GM12878 (cell line): Measurements from ENCODE around the gene SFXN5. TPM values are rescaled to one million over a fixed set of nuclear protein-coding genes. Genes with fewer than 3 reads are reported as not detected.

ENCODE experiments used
- ATAC-seq: fragments of 200-7000 bp; cut with Tn5 transposase; 3 replicates; pipeline ENCODE4 v1.9.1; 2020; ENCODE audit warnings: mild to moderate bottlenecking, moderate library complexity
- BruUV-seq: library from RNA; stranded (reverse); fragments of 400-500 nt; replicated peaks from 2 replicates; lab custom pipeline; 2021; lab: Mats Ljungman, UMichigan
- CTCF ChIA-PET: fragments of 300-600 bp; sonication (Branson Sonifier 250); formaldehyde crosslinking; extraction: SDS; loops from one replicate; lab custom pipeline; 2021; ENCODE audit warnings: inconsistent platforms; lab: Yijun Ruan, JAX
- POLR2A ChIA-PET: fragments of 350-600 bp; formaldehyde crosslinking; extraction: SDS; loops from one replicate; lab custom pipeline; 2021; ENCODE audit warnings: inconsistent platforms; lab: Charles Lee
- RAD21 ChIA-PET: fragments of 300-600 bp; sonication (Branson Sonifier 250); formaldehyde crosslinking; loops from one replicate; lab custom pipeline; 2023; ENCODE audit warnings: antibody characterized with exemption; ENCODE audit not compliant: unreplicated experiment; lab: Charles Lee
- SMC1A ChIA-PET: fragments of 300-600 bp; sonication (Branson Sonifier 250); formaldehyde crosslinking; loops from one replicate; lab custom pipeline; 2023; ENCODE audit not compliant: unreplicated experiment, uncharacterized antibody; lab: Charles Lee
- DNase-seq: peaks from one replicate; pipeline ENCODE4 v3.0.0-alpha.2; 2011; ENCODE audit warnings: low read depth, low spot score
- FAIRE-seq: peaks from 3 replicates; lab custom pipeline; 2011; peaks lifted over from hg19 to GRCh38; lab: Jason Lieb, UNC
- H2AFZ ChIP-seq: 2 replicates; pipeline ENCODE4 v1.6.0; 2011; ENCODE audit warnings: low read depth, low read length, control low read depth; ENCODE audit not compliant: control insufficient read depth
- H3K27ac ChIP-seq: 2 replicates; pipeline ENCODE4 v1.5.1; 2011; ENCODE audit warnings: control low read depth; ENCODE audit not compliant: control insufficient read depth, insufficient read depth
- H3K27me3 ChIP-seq, 2 experiments: replicated peaks in 1 of 2; 2 replicates each; pipeline versions ENCODE4 v1.6.0 to v1.6.1; 2011; ENCODE audit warnings: low read length in 1 of 2; ENCODE audit not compliant: control insufficient read depth in 2 of 2, insufficient read depth in 2 of 2
- H3K36me3 ChIP-seq, 2 experiments: 2 replicates each; pipeline ENCODE4 v1.5.1; 2011; ENCODE audit warnings: low read length in 1 of 2; ENCODE audit not compliant: control insufficient read depth in 2 of 2, insufficient read depth in 2 of 2
- H3K4me1 ChIP-seq: 2 replicates; pipeline ENCODE4 v1.6.1; 2011; ENCODE audit warnings: mild to moderate bottlenecking, low read length, moderate library complexity, mixed read lengths; ENCODE audit not compliant: control insufficient read depth, insufficient read depth
- H3K4me2 ChIP-seq: 2 replicates; pipeline ENCODE4 v1.6.0; 2011; ENCODE audit warnings: control low read depth; ENCODE audit not compliant: control insufficient read depth, insufficient read depth
- H3K4me3 ChIP-seq: fragments of 200-600 bp; sonication (generic); 2 replicates; pipeline ENCODE4 v1.5.1; 2016
- H3K79me2 ChIP-seq: 2 replicates; pipeline ENCODE4 v1.6.0; 2011; ENCODE audit warnings: low read length; ENCODE audit not compliant: control insufficient read depth, insufficient read depth
- H3K9ac ChIP-seq: 2 replicates; pipeline ENCODE4 v1.8.0; 2011; ENCODE audit warnings: low read length, control low read depth, mixed read lengths; ENCODE audit not compliant: control insufficient read depth, insufficient read depth
- H3K9me3 ChIP-seq: replicated peaks from 3 replicates; pipeline ENCODE4 v1.5.1; 2011; ENCODE audit warnings: mild to moderate bottlenecking, low read length; ENCODE audit not compliant: control insufficient read depth, insufficient read depth
- H4K20me1 ChIP-seq: 2 replicates; pipeline ENCODE4 v1.6.0; 2011; ENCODE audit not compliant: control insufficient read depth, insufficient read depth
- ESRRA ChIP-seq: IDR thresholded peaks from 2 replicates; pipeline ENCODE4 v1.6.1; 2012; ENCODE audit warnings: mild to moderate bottlenecking, low read length, improper control_type of control experiment
- FOXM1 ChIP-seq: IDR thresholded peaks from 2 replicates; pipeline ENCODE4 v1.6.1; 2012; ENCODE audit warnings: low read depth, mild to moderate bottlenecking, inconsistent platforms, low read length, moderate library complexity
- HDGF ChIP-seq: fragments of 450-650 bp; IDR thresholded peaks from 2 replicates; pipeline ENCODE4 v1.6.1; 2016; ENCODE audit warnings: antibody characterized with exemption
- JUND ChIP-seq: IDR thresholded peaks from 2 replicates; pipeline ENCODE4 v1.6.1; 2012; ENCODE audit warnings: low read depth, mild to moderate bottlenecking, low read length, improper control_type of control experiment, moderate library complexity
- SIX5 ChIP-seq: IDR thresholded peaks from 2 replicates; pipeline ENCODE4 v1.6.1; 2011; ENCODE audit warnings: mild to moderate bottlenecking, low read depth, low read length, moderate library complexity; ENCODE audit not compliant: severe bottlenecking
- SMC3 ChIP-seq: IDR thresholded peaks from 2 replicates; pipeline ENCODE4 v1.6.1; 2011; ENCODE audit warnings: low read length, improper control_type of control experiment, borderline replicate concordance
- TCF7 ChIP-seq: IDR thresholded peaks from 2 replicates; pipeline ENCODE4 v1.6.1; 2014; ENCODE audit warnings: antibody characterized with exemption, borderline replicate concordance
- WGBS: methylation state at CpG from one replicate; pipeline ENCODE4 v1.1.6; 2016; ENCODE audit warnings: low lambda C conversion rate; ENCODE audit not compliant: insufficient replicate concordance, insufficient coverage; ENCODE audit errors: missing lambda C conversion rate; 5-methylcytosine and 5-hydroxymethylcytosine counted together
- in situ Hi-C: fragments of 300-500 bp; cut with MboI; formaldehyde crosslinking; loops from 9 replicates; pipeline ENCODE4 v1.14.3; 2018; ENCODE audit warnings: mixed read lengths
- intact Hi-C: fragments of 100-400 bp; cut with micrococcal nuclease; formaldehyde crosslinking; loops from one replicate; pipeline ENCODE4 v1.14.2; 2022; ENCODE audit not compliant: unreplicated experiment
- polyA plus RNA-seq, 11 experiments: library from polyadenylated mRNA; depleted of rRNA in 4 of 11; unstranded in 6 of 11; stranded (reverse) in 5 of 11; fragments of >200 nt; fragmentation: Nextera tagmentation in 4 of 11; fragmentation: Illumina TruSeq in 1 of 11; extraction: Ambion mirVana in 4 of 11; extraction: Trizol in 1 of 11; gene quantifications; 1 replicate in 1 of 11; 2 replicates in 10 of 11; pipeline versions ENCODE4 v1.2.1 to v1.2.3, GENCODE V29; 2011 to 2016; ENCODE audit warnings: inconsistent platforms in 2 of 11, missing spikeins in 2 of 11, low read depth in 1 of 11
- total RNA-seq, 4 experiments: library from RNA; depleted of rRNA in 3 of 4; stranded (reverse); fragments of >200 nt in 3 of 4; fragmentation: Illumina TruSeq in 1 of 4; extraction: Trizol in 1 of 4; gene quantifications; 2 replicates each; pipeline versions ENCODE4 v1.2.1 to v1.2.3, GENCODE V29; 2013 to 2021
- TF ChIP-seq, protein P1 (sequence below): fragments of 450-650 bp; IDR thresholded peaks from 2 replicates; pipeline ENCODE4 v1.6.1; 2016; ENCODE audit warnings: mild to moderate bottlenecking
- TF ChIP-seq, protein P2 (sequence below): fragments of 450-650 bp; IDR thresholded peaks from 2 replicates; pipeline ENCODE4 v1.6.1; 2017; ENCODE audit warnings: antibody characterized with exemption, mild to moderate bottlenecking, moderate library complexity
- TF ChIP-seq, protein P3 (sequence below): IDR thresholded peaks from 2 replicates; pipeline ENCODE4 v1.6.1; 2011; ENCODE audit warnings: mild to moderate bottlenecking, low read depth, low read length, moderate library complexity; ENCODE audit not compliant: insufficient replicate concordance
- TF ChIP-seq, protein P4 (sequence below): IDR thresholded peaks from 2 replicates; pipeline ENCODE4 v1.6.1; 2011; ENCODE audit warnings: low read depth, low read length, improper control_type of control experiment, borderline replicate concordance
- TF ChIP-seq, protein P5 (sequence below): IDR thresholded peaks from 2 replicates; pipeline ENCODE4 v1.6.1; 2012; ENCODE audit warnings: low read depth, low read length, improper control_type of control experiment

The SFXN5 gene
- total and polyA plus RNA-seq, 10 of the 15 experiments (the other 5 are each of a cell fraction or from before 2014, with no cell fraction given) = 3.3 to 15.9 (median 11.2) TPM

DNA sequence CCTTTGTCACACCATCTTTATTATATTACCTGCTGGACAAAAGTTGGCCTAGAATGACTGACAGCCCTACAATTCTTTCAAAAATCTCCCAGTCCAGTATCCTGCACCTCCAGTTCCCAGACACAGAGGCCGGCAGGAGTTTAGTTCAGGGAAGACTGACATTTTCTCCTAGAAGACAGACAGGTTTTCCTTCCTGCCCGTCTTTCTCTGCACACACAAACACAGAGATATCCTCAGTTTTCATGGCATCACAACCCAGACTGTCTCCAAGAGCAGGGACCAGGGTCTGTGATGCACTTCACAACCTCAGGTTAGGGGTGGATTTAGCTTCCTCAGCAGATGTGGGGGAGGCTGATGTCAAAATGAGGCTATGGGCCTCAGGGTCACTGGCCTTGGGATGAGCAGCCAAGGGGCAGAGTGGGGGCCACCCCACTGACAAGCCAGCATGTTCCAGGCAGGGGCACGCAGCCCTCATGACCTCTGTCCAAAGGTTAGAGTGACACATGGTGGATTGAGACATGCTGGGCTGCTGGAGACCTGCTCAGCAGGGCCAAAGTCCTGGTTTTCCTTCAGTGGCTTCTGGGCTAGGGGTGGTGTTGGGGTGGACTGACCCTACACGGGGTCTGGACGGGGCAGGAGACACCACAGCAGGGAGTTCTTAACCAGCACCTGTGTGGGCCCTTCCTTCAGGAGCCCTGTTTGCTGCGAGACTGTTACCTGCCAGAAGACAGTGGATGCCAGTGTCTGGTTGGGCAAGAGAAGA, 70.5 kb downstream of the SFXN5 start (continued):
- TF ChIP-seq, protein P1, sequence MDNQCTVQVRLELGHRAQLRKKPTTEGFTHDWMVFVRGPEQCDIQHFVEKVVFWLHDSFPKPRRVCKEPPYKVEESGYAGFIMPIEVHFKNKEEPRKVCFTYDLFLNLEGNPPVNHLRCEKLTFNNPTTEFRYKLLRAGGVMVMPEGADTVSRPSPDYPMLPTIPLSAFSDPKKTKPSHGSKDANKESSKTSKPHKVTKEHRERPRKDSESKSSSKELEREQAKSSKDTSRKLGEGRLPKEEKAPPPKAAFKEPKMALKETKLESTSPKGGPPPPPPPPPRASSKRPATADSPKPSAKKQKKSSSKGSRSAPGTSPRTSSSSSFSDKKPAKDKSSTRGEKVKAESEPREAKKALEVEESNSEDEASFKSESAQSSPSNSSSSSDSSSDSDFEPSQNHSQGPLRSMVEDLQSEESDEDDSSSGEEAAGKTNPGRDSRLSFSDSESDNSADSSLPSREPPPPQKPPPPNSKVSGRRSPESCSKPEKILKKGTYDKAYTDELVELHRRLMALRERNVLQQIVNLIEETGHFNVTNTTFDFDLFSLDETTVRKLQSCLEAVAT = no peak

DNA sequence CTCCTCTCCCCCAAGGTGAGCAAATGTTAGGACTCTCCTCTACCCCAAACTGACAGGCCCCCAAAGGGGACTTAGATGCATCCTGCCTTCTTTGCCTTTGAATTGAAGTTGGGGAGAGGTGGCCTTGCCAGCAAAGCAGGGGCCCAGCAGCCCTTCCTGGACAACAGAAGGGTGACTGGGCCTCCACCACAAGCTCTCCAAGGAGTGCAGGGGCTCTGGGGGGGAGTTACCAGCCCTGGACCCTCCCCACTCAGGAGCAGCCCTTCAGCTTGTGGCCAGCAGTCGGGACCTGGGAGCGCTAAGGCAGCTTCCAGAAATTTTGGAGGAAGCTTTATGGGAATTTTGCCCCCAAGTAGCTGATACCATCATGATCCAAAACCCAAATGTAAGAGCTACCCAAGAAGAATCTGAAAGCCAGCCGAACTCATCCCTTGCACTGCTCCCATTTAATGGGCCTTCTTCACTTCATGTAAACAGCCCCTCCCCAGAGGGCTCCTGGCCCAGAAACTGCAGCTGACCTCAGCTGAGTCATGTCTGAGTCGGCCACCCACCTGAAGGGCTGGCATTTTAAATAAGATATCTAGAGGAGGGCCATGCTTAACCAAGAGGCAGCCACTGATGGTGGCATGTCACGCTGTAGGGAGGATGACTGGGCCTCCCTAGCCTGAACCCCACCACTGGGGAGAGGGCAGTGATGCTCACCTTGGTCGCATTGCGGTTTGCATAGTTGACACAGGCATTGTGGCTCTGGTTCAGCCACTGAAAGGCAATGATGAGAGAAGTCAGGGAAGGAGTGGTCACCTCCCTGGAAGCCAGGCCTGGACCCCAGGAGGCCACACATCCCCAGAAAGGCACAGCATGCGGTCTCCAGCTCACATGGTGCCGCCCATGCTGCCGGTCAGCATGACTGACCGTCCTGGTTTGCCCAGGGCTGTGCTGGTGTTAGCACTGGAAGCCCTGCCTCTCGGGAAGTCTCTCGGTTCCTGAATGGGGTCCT, 71.5 kb downstream of the SFXN5 start:
- in situ Hi-C loops = loop anchor here (5.0 kb wide), 1 partner anchor 162 kb away; no protein-coding TSS in a partner anchor
- TF ChIP-seq SIX5 = no peak
- TF ChIP-seq JUND = no peak
- TF ChIP-seq FOXM1 = no peak
- TF ChIP-seq, protein P2, sequence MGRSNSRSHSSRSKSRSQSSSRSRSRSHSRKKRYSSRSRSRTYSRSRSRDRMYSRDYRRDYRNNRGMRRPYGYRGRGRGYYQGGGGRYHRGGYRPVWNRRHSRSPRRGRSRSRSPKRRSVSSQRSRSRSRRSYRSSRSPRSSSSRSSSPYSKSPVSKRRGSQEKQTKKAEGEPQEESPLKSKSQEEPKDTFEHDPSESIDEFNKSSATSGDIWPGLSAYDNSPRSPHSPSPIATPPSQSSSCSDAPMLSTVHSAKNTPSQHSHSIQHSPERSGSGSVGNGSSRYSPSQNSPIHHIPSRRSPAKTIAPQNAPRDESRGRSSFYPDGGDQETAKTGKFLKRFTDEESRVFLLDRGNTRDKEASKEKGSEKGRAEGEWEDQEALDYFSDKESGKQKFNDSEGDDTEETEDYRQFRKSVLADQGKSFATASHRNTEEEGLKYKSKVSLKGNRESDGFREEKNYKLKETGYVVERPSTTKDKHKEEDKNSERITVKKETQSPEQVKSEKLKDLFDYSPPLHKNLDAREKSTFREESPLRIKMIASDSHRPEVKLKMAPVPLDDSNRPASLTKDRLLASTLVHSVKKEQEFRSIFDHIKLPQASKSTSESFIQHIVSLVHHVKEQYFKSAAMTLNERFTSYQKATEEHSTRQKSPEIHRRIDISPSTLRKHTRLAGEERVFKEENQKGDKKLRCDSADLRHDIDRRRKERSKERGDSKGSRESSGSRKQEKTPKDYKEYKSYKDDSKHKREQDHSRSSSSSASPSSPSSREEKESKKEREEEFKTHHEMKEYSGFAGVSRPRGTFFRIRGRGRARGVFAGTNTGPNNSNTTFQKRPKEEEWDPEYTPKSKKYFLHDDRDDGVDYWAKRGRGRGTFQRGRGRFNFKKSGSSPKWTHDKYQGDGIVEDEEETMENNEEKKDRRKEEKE = no peak
- TF ChIP-seq HDGF = no peak
- TF ChIP-seq, protein P3, sequence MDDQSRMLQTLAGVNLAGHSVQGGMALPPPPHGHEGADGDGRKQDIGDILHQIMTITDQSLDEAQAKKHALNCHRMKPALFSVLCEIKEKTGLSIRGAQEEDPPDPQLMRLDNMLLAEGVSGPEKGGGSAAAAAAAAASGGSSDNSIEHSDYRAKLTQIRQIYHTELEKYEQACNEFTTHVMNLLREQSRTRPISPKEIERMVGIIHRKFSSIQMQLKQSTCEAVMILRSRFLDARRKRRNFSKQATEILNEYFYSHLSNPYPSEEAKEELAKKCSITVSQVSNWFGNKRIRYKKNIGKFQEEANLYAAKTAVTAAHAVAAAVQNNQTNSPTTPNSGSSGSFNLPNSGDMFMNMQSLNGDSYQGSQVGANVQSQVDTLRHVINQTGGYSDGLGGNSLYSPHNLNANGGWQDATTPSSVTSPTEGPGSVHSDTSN = no peak
- no peak for TF ChIP-seq SMC3
- TF ChIP-seq, protein P4, sequence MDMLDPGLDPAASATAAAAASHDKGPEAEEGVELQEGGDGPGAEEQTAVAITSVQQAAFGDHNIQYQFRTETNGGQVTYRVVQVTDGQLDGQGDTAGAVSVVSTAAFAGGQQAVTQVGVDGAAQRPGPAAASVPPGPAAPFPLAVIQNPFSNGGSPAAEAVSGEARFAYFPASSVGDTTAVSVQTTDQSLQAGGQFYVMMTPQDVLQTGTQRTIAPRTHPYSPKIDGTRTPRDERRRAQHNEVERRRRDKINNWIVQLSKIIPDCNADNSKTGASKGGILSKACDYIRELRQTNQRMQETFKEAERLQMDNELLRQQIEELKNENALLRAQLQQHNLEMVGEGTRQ = no peak
- no peak for TF ChIP-seq ESRRA
- TF ChIP-seq, protein P5, sequence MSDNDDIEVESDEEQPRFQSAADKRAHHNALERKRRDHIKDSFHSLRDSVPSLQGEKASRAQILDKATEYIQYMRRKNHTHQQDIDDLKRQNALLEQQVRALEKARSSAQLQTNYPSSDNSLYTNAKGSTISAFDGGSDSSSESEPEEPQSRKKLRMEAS = no peak
- TF ChIP-seq TCF7 = no peak

More for the DNA sequence above, 71.5 kb downstream of the SFXN5 start:
- no peaks in the 10 kb centered on the region; a peak in 1 of 4 replicates for H3K36me3 ChIP-seq
- DNase-seq (no peak), FAIRE-seq (no peak), ATAC-seq (no peak)
- no peaks in the 10 kb centered on the region for H3K9me3 ChIP-seq
- H3K79me2 ChIP-seq = no peaks in the 10 kb centered on the region
- H3K4me3 ChIP-seq = no peak overlapping the region
- WGBS = 47% methylated on average over 13 of the region's 13 CpGs
- no peaks in the 10 kb centered on the region for H3K4me1 ChIP-seq
- H3K9ac ChIP-seq = no peak overlapping the region
- no peaks in the 10 kb centered on the region for H3K27me3 ChIP-seq
- intact Hi-C loops = no loop called here
- H3K27ac ChIP-seq = no peak overlapping the region
- ChIA-PET RAD21 (no interaction called here), CTCF (interaction anchor here (0.7 to 2.9 kb wide), 2 partner anchors 8 to 177 kb away, joined by 3 to 11 read pairs; no protein-coding TSS in a partner anchor), POLR2A (no interaction called here), SMC1A (interaction anchor here (1.1 kb wide), 1 partner anchor 163 kb away, joined by 3 read pairs; no protein-coding TSS in a partner anchor)
- H2AFZ ChIP-seq = no peak overlapping the region
- H4K20me1 ChIP-seq = no peaks in the 10 kb centered on the region
- BruUV-seq = no TSS peak
- no peak overlapping the region for H3K4me2 ChIP-seq
